Activated CD4-positive, CD25-positive, alpha-beta regulatory T cell treated with anti-CD3 and anti-CD28 coated beads, Interleukin-2, amount 50 U/mL, for 24 hours (primary cell): ENCODE measurements around the gene ARL6.
A peak's percentile ranks its signal among the peaks of the same experiment; 100 is the strongest.
"Not testable (repeated sequence)": the region's sequence is repeated elsewhere in the genome, so short reads cannot be mapped to it uniquely, and the experiment has no call there.

Experiments used
- ATAC-seq, 2 donors: fragments of 150-1000 bp; cut with Tn5 transposase; one replicate each; pipeline ENCODE4 v1.10.0; 2021; ENCODE audit warnings: mild to moderate bottlenecking in 1 of 2, moderate library complexity in 1 of 2

The ARL6 gene

DNA sequence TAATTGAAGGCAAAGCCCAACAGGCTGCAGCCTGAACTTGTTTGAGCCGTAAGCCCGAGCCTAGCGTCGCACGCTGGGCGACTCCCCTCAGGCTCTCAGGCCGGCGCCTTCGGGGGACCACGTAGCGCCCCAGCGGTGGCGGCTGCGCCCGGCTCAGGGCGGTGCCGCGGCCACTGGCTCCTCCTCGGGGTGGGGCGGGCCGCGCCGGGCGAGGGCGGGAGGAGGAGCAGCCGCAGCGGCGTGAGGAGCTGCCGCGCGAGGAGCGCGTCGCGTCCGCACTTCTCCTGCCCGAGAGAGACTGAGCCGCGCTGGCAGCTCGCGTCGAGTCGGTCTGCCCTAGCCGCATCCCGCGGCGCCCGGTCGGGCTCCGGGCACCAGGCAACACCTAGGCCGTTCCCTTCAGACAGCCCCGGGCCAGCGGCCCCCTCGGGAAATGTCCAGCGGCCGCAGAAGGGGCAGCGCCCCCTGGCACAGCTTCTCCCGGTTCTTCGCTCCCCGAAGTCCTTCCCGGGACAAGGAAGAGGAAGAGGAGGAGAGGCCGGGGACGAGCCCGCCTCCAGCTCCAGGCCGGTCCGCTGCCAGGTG lies 57.3 kb downstream of the ARL6 start, which contains the start of gene CRYBG3:
TSS of gene CRYBG3 (plus strand) at position 238 of the 585 bp plus-strand sequence. CDS start at position 434, 196 bp downstream.
- ATAC-seq: peak; percentile 99 to 100

DNA sequence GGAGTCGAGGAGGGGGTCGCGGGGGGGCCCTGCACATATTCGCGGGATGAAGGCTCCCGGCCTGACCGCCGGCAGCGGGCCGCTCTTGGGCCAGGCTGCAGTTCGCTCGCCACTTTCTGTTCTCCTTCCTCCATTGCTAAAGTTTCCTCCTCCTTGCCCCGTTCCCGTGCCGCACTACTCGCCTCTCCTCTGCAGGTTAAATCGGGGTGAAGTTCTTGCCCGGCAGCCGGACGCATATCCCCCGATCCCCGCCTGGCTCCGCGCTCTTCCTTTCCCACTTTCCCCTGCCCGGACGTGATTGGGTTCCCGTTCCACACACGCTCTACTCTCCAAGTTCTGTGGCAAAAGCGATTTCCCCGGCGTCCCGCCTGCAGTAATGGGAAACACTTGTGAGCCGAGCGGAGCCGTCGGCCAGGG lies 57.8 kb downstream of the ARL6 start:
- peak in 1 of 2 donors; percentile 12 for ATAC-seq

DNA sequence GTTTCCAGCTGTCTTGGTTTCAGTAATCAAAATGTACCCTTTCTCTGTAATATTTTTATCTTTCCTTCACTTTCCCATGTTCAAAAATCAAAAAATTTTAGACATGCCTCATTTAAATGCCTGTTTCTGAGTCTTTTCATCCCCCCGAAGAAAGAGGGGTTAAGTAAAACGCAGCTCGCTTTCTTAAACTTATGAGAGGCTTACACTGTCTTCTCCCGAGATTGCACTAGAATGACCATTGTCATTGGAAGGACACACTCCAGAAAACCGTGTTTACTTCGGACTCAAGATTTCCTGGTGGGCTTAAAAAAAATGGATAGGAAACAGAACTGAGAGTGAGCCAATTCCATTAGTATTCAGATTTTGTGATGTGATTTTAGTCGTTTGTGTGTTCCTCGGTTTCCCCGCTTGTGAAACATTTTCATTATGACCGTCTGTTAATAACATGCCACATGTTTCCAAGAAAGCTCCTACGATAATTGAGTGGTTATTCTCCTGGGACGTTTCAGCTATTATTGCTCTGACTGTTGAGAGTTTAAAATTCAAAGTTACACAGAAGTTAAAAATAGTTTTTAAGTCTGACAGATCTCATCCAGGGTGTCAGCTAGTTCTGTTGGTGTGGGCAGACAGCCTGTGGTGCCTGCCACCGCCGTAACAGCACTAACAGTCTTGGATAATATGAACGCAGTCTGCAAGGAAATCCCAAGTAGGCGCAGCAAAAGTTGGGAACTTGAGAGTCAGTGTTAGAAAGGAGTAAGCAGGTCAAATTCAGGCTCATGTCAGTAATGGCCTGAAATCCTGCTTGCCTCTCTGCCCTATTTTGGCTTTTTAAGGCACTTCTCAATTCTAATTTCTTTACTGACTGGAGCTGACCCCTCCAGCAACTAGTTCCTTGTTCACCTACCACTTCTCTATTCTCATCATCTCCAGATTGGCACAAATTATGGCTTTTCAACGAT lies 58.8 kb downstream of the ARL6 start:
- no peak for ATAC-seq

DNA sequence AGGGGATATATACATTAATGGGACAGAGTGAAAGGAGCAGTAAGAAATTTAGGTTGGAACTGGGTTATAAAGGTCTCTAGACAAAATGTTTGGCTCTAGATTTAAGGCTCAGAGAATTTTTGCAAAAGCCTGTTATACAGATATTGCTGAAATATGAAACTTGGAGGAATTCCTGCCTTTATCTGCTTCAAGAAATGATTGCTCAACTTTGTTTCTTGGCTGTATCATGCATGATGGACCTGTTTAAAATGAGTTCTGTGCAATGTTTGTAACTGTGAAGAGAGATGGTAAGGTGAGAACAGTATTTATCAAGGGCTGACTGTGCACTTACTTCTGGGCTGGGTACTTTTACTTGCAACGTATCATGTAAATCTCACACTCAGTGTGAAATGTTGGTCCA lies 60.5 kb downstream of the ARL6 start:
- no peak for ATAC-seq

- ATAC-seq: no peak
These were observed 63.3 kb downstream of the ARL6 start for GRCh38 chr3:97827741-97828471.

DNA sequence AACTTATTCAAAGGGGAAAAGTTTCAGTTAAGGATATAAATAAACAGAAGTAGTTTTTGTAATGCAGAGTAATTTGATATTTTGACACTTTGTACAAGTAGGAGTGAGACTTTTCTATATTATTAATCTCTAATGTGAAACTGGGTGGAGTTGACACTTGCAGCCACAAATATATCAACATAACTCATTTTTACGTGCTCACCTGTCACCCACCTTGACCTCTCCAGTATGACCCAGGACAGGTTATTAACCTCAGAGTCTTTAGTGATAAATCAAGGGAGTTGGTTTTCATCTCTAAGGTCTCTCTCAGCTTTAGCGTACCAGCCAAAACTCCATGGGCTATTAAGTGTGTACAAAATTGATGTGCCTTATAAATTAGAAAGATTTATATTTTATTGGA lies 64.6 kb downstream of the ARL6 start:
- ATAC-seq: no peak

- no peak for ATAC-seq
These were observed 66.1 kb downstream of the ARL6 start for GRCh38 chr3:97830638-97831037.

- ATAC-seq: no peak
These were observed 66.6 kb downstream of the ARL6 start for GRCh38 chr3:97831140-97831539.

DNA sequence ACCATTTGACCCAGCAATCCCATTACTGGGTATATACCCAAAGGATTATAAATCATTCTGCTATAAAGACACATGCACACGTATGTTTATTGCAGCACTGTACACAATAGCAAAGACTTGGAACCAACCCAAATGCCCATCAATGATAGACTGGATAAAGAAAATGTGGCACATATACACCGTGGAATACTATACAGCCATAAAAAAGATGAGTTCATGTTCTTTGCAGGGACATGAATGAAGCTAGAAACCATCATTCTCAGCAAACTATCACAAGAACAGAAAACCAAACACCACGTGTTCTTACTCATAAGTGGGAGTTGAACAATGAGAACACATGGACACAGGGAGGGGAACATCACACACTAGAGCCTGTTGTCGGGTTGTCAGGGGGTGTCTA lies 68.6 kb downstream of the ARL6 start:
- ATAC-seq: not testable (repeated sequence)

- ATAC-seq: no peak
These were observed 71.2 kb downstream of the ARL6 start for GRCh38 chr3:97835761-97836160.

- no peak for ATAC-seq
These were observed 73.8 kb downstream of the ARL6 start for GRCh38 chr3:97838393-97838792.

GRCh38 chr3:97839944-97840343 lies 75.4 kb downstream of the ARL6 start:
- no peak for ATAC-seq

GRCh38 chr3:97841304-97841703 lies 76.7 kb downstream of the ARL6 start:
- no peak for ATAC-seq

GRCh38 chr3:97841956-97842355 lies 77.4 kb downstream of the ARL6 start:
- no peak for ATAC-seq

DNA sequence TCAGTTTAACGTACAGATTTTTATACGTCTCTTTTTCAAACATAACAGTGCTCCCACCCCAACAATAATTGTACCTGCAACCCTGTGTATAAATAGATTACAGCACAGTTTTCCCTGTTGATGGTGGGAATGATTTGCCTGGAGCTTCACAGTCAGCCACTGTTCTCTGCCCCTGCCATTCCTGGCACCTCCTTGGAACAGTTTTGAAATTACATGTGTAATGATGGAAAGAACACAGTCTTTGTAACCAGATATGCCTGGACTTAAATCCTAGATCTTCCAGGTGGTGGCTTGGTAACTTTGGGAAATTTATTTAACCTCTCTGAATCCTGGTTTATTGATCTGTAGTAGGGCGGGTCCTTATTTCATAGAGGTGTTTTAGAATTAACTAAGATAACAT lies 84.2 kb downstream of the ARL6 start:
- ATAC-seq: no peak
